NK-92 (cell line): Measurements from ENCODE around the gene KICS2.

Experiments used
- DNase-seq: peaks from one replicate; lab custom pipeline; 2025; ENCODE audit not compliant: unreplicated experiment; lab: John Stamatoyannopoulos, UW

The KICS2 gene

GRCh38 chr12:64222009-64222765, at the start of gene KICS2:
Gene KICS2, minus strand, starts transcription at chr12:64222296. Its CDS starts 59 bp downstream, at chr12:64222237.
- peak; percentile 21 for DNase-seq

- no peak for DNase-seq
These were observed 48.3 kb upstream of the KICS2 start for GRCh38 chr12:64270411-64270810.

- DNase-seq, result no peak
These were observed 47.1 kb upstream of the KICS2 start for GRCh38 chr12:64269161-64269560.

- no peak for DNase-seq
These were observed 46.3 kb upstream of the KICS2 start for GRCh38 chr12:64268409-64268808.

- no peak for DNase-seq
These were observed 43.7 kb upstream of the KICS2 start for GRCh38 chr12:64265839-64266238.

GRCh38 chr12:64261813-64262212, 39.7 kb upstream of the KICS2 start:
- no peak for DNase-seq

GRCh38 chr12:64258576-64258975, 36.5 kb upstream of the KICS2 start:
- no peak for DNase-seq

GRCh38 chr12:64256166-64256800, 34.2 kb upstream of the KICS2 start:
- DNase-seq, result no peak

- no peak for DNase-seq
These were observed 33.2 kb upstream of the KICS2 start for GRCh38 chr12:64255249-64255648.

- no peak for DNase-seq
These were observed 31.3 kb upstream of the KICS2 start for GRCh38 chr12:64253356-64253755.

GRCh38 chr12:64252681-64253080, 30.6 kb upstream of the KICS2 start:
- DNase-seq, result no peak

GRCh38 chr12:64243809-64244208, 21.7 kb upstream of the KICS2 start:
- DNase-seq, result no peak

GRCh38 chr12:64240781-64241180, 18.7 kb upstream of the KICS2 start:
- no peak for DNase-seq

GRCh38 chr12:64237382-64237781, 15.3 kb upstream of the KICS2 start:
- no peak for DNase-seq

GRCh38 chr12:64236549-64236948, 14.5 kb upstream of the KICS2 start:
- DNase-seq, result no peak

- DNase-seq, result no peak
These were observed 10.1 kb upstream of the KICS2 start for GRCh38 chr12:64232196-64232595.

- DNase-seq, result no peak
These were observed 7.7 kb upstream of the KICS2 start for GRCh38 chr12:64229796-64230195.

- DNase-seq, result no peak
These were observed 7.1 kb upstream of the KICS2 start for GRCh38 chr12:64229240-64229639.

- DNase-seq, result no peak
These were observed 3.5 kb upstream of the KICS2 start for GRCh38 chr12:64225626-64226025.

GRCh38 chr12:64221651-64222008, 466 bp downstream of the KICS2 start:
- no peak for DNase-seq

- no peak for DNase-seq
These were observed 2.0 kb downstream of the KICS2 start for GRCh38 chr12:64220046-64220445.

- DNase-seq, result no peak
These were observed 3.0 kb downstream of the KICS2 start for GRCh38 chr12:64219145-64219544.

GRCh38 chr12:64218597-64218996, 3.5 kb downstream of the KICS2 start:
- no peak for DNase-seq
